Hematopoietic multipotent progenitor cell treated with erythropoietin and hydrocortisone succinate and interleukin-3 and kit ligand, for 8 days (in vitro differentiated cells): ENCODE measurements around the gene TRNAU1AP.
"Not testable (repeated sequence)": the region's sequence is repeated elsewhere in the genome, so short reads cannot be mapped to it uniquely, and the experiment has no call there.

Experiments
- DNase-seq: peaks from one replicate; pipeline ENCODE4 v3.0.0-alpha.2; 2015

TRNAU1AP gene

GRCh38 chr1:28522537-28522936 lies 30.3 kb upstream of the TRNAU1AP start:
- DNase-seq: not testable (repeated sequence)

GRCh38 chr1:28525002-28525642 lies 27.8 kb upstream of the TRNAU1AP start:
- DNase-seq: not testable (repeated sequence)

- DNase-seq: no peak
Observed at GRCh38 chr1:28526886-28527285, 26.0 kb upstream of the TRNAU1AP start.

GRCh38 chr1:28530456-28530855 lies 22.4 kb upstream of the TRNAU1AP start:
- DNase-seq: no peak

- peak; percentile 78 for DNase-seq
Observed at GRCh38 chr1:28534671-28535070, 18.2 kb upstream of the TRNAU1AP start.

- no peak for DNase-seq
Observed at GRCh38 chr1:28535180-28535579, 17.7 kb upstream of the TRNAU1AP start.

- DNase-seq: no peak
Observed at GRCh38 chr1:28537457-28538199, 15.3 kb upstream of the TRNAU1AP start.

GRCh38 chr1:28538286-28538685 lies 14.6 kb upstream of the TRNAU1AP start:
- no peak for DNase-seq

- no peak for DNase-seq
Observed at GRCh38 chr1:28540651-28541050, 12.2 kb upstream of the TRNAU1AP start.

GRCh38 chr1:28541414-28542015 lies 11.4 kb upstream of the TRNAU1AP start:
- not testable (repeated sequence) for DNase-seq

- DNase-seq: no peak
Observed at GRCh38 chr1:28545246-28545628, 7.6 kb upstream of the TRNAU1AP start.

GRCh38 chr1:28548318-28548717 lies 4.6 kb upstream of the TRNAU1AP start:
- no peak for DNase-seq

GRCh38 chr1:28551381-28551780 lies 1.5 kb upstream of the TRNAU1AP start:
- DNase-seq: no peak

- no peak for DNase-seq
Observed at GRCh38 chr1:28560886-28561285, 8.0 kb downstream of the TRNAU1AP start.

GRCh38 chr1:28564310-28564709 lies 11.4 kb downstream of the TRNAU1AP start:
- DNase-seq: no peak

- no peak for DNase-seq
Observed at GRCh38 chr1:28565040-28565439, 12.2 kb downstream of the TRNAU1AP start.

GRCh38 chr1:28565726-28566125 lies 12.8 kb downstream of the TRNAU1AP start:
- no peak for DNase-seq

- no peak for DNase-seq
Observed at GRCh38 chr1:28566931-28567330, 14.0 kb downstream of the TRNAU1AP start.

GRCh38 chr1:28571911-28572310 lies 19.0 kb downstream of the TRNAU1AP start:
- DNase-seq: no peak

- not testable (repeated sequence) for DNase-seq
Observed at GRCh38 chr1:28572891-28573290, 20.0 kb downstream of the TRNAU1AP start.

- no peak for DNase-seq
Observed at GRCh38 chr1:28573564-28573963, 20.7 kb downstream of the TRNAU1AP start.

- DNase-seq: peak; percentile 30
Observed at GRCh38 chr1:28577052-28577678, 24.3 kb downstream of the TRNAU1AP start.

- peak; percentile 12 for DNase-seq
Observed at GRCh38 chr1:28577738-28578536, 25.1 kb downstream of the TRNAU1AP start.
